PFSK-1 (cell line): ENCODE results near the gene EMILIN2.

Experiments
- FOXP2 ChIP-seq: optimal IDR thresholded peaks from 2 replicates; pipeline ENCODE3; 2011; ENCODE audit warnings: borderline replicate concordance, control low read depth, inconsistent platforms; ENCODE audit not compliant: insufficient read depth; ENCODE audit errors: extremely low read length, extremely low read depth
- POLR2AphosphoS5 ChIP-seq: IDR thresholded peaks from 2 replicates; pipeline ENCODE4 v1.6.1; 2012; ENCODE audit warnings: low read depth, mild to moderate bottlenecking, control low read depth, low read length, moderate library complexity
- REST ChIP-seq, 2 experiments: IDR thresholded peaks; 2 replicates each; pipeline versions ENCODE4 v1.6.1 to v1.8.0; 2011 to 2012; ENCODE audit warnings: low read depth in 2 of 2, low read length in 2 of 2, control low read depth in 1 of 2, inconsistent platforms in 1 of 2, mild to moderate bottlenecking in 1 of 2, moderate library complexity in 1 of 2; ENCODE audit not compliant: insufficient read depth in 1 of 2
- SIN3A ChIP-seq: IDR thresholded peaks from 2 replicates; pipeline ENCODE4 v1.6.1; 2012; ENCODE audit warnings: mild to moderate bottlenecking, low read length, moderate library complexity, borderline replicate concordance; ENCODE audit not compliant: insufficient read depth
- TAF1 ChIP-seq: IDR thresholded peaks from 2 replicates; pipeline ENCODE4 v1.6.1; 2012; ENCODE audit warnings: low read length, control low read depth, borderline replicate concordance; ENCODE audit not compliant: insufficient read depth

The EMILIN2 gene

DNA sequence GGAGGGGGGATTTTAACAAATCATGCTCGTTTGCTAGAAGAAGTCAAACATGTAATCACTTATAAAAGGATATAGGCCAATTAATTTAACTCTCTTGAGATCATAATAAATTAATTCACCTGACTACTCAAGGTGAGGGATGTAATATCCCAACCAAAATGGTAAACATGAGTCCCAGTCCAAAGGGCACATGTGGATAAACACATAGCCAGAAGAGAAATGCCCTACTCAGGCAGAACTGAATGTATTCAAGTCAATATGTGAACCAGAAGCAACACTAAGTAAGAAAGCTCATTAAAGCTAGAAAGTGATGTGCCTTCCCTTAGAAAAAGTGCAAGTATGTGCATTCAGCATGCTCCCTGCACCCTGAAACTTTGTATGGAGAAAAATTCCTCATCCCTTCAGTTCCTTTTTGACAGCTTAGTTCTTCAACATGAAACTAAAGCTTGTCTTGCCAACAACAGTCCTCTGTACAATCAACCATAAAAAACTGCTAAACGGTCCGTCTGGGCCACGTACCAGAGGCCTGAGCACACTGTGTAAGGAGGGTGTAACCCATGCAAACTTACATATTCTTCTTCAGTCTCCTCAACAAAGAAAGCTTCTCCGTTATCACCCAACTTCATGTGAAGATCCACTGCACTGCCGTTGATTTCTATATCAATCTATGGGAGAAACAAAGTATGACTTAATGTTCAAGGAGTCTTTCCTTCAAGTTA is 107.3 kb downstream of the EMILIN2 start:
- TF ChIP-seq REST (IDR thresholded peaks at IDR 0.05; ENCODE audit: insufficient read depth in 1 of 2, low read depth in 2 of 2, low read length in 2 of 2) = no peak
- TF ChIP-seq SIN3A = no peak
- TF ChIP-seq POLR2AphosphoS5 = no peak
- no peak for TF ChIP-seq FOXP2
- no peak for TF ChIP-seq TAF1

GRCh38 chr18:2954869-2955645 is 108.3 kb downstream of the EMILIN2 start:
- no peak for TF ChIP-seq POLR2AphosphoS5
- no peak for TF ChIP-seq FOXP2
- TF ChIP-seq SIN3A = no peak
- no peak for TF ChIP-seq TAF1

DNA sequence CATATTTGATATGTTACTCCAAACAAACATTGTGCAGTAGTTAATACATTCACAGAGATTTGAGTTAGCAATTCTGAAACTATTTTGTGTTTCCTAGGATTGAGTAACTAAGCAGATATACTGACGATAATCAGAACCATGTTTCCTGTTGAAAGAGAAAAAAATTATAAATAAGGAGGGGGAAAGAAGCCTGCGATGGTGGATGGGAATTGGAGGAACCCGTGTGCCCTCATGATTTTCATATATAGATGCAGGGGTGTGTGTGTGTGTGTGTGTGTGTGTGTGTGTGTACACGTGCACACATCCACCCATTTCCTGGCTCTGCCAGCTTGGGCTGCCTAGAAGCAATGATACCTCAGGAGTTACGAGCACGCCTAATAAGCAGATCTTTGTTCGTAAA is 109.2 kb downstream of the EMILIN2 start:
- TF ChIP-seq TAF1 = no peak
- TF ChIP-seq POLR2AphosphoS5 = no peak
- TF ChIP-seq SIN3A = no peak
- no peak for TF ChIP-seq FOXP2
- no peak for TF ChIP-seq REST (IDR thresholded peaks at IDR 0.05; ENCODE audit: insufficient read depth in 1 of 2, low read depth in 2 of 2, low read length in 2 of 2)

GRCh38 chr18:2958819-2959298 is 112.1 kb downstream of the EMILIN2 start:
- TF ChIP-seq FOXP2 = no peak
- no peak for TF ChIP-seq REST (IDR thresholded peaks at IDR 0.05; ENCODE audit: insufficient read depth in 1 of 2, low read depth in 2 of 2, low read length in 2 of 2)
- TF ChIP-seq TAF1 = no peak
- TF ChIP-seq SIN3A = no peak
- TF ChIP-seq POLR2AphosphoS5 = no peak

- TF ChIP-seq POLR2AphosphoS5 = no peak
- TF ChIP-seq REST (IDR thresholded peaks at IDR 0.05; ENCODE audit: insufficient read depth in 1 of 2, low read depth in 2 of 2, low read length in 2 of 2) = no peak
- no peak for TF ChIP-seq SIN3A
- no peak for TF ChIP-seq FOXP2
- no peak for TF ChIP-seq TAF1
Measured at GRCh38 chr18:2959341-2959740, 112.5 kb downstream of the EMILIN2 start.
